Muscle layer of colon (tissue), 2 donors: Measurements from ENCODE around the gene TTC33.

Source experiments
- H3K27ac ChIP-seq: one replicate; pipeline ENCODE4 v1.7.0; 2013; ENCODE audit warnings: low read depth, mild to moderate bottlenecking, low read length, moderate library complexity
- H3K27me3 ChIP-seq, 2 donors: one replicate each; pipeline ENCODE4 v1.7.0; 2013; ENCODE audit warnings: low read length in 2 of 2, mild to moderate bottlenecking in 2 of 2; ENCODE audit not compliant: insufficient read depth in 2 of 2, control insufficient read depth in 1 of 2
- H3K36me3 ChIP-seq: one replicate; pipeline ENCODE4 v1.7.0; 2013; ENCODE audit warnings: mild to moderate bottlenecking, low read length; ENCODE audit not compliant: insufficient read depth
- H3K4me1 ChIP-seq: one replicate; pipeline ENCODE4 v1.7.0; 2013; ENCODE audit warnings: mild to moderate bottlenecking, low read length; ENCODE audit not compliant: insufficient read depth
- H3K4me3 ChIP-seq, 2 donors: one replicate each; pipeline ENCODE4 v1.7.0; 2013; ENCODE audit warnings: low read length in 2 of 2, low read depth in 1 of 2, mild to moderate bottlenecking in 1 of 2, moderate library complexity in 1 of 2
- H3K9ac ChIP-seq: one replicate; pipeline ENCODE4 v1.7.0; 2013; ENCODE audit warnings: low read length
- H3K9me3 ChIP-seq: one replicate; pipeline ENCODE4 v1.7.0; 2013; ENCODE audit warnings: mild to moderate bottlenecking, low read length
- donor health status: abdominal sarcoma.
- donor health status: Adenocarcinoma of cecum.

TTC33 gene

GRCh38 chr5:40518485-40518917 is 237.3 kb downstream of the TTC33 start:
- Histone ChIP-seq H3K9me3 (no peaks in the 10 kb centered on the region), H3K4me3 (no peak overlapping the region), H3K9ac (no peak overlapping the region), H3K4me1 (peaks cover 7% of the 10 kb centered on the region), H3K36me3 (no peaks in the 10 kb centered on the region), H3K27ac (no peak overlapping the region), H3K27me3 (no peaks in the 10 kb centered on the region)

GRCh38 chr5:40515476-40515875 is 240.3 kb downstream of the TTC33 start:
- Histone ChIP-seq H3K9ac (no peak overlapping the region), H3K4me3 (no peak overlapping the region), H3K36me3 (no peaks in the 10 kb centered on the region), H3K27ac (no peak overlapping the region), H3K4me1 (peaks cover 7% of the 10 kb centered on the region), H3K27me3 (no peaks in the 10 kb centered on the region), H3K9me3 (no peaks in the 10 kb centered on the region)

- H3K4me1 ChIP-seq = peaks cover 7% of the 10 kb centered on the region
- no peak overlapping the region for H3K4me3 ChIP-seq
- H3K9ac ChIP-seq = no peak overlapping the region
- no peaks in the 10 kb centered on the region for H3K36me3 ChIP-seq
- no peaks in the 10 kb centered on the region for H3K9me3 ChIP-seq
- H3K27me3 ChIP-seq = no peaks in the 10 kb centered on the region
- H3K27ac ChIP-seq = no peak overlapping the region
Measured at GRCh38 chr5:40514976-40515375, 240.8 kb downstream of the TTC33 start.

- Histone ChIP-seq H3K27me3 (no peaks in the 10 kb centered on the region), H3K27ac (no peak overlapping the region), H3K36me3 (no peaks in the 10 kb centered on the region), H3K9me3 (no peaks in the 10 kb centered on the region), H3K9ac (no peak overlapping the region), H3K4me3 (no peak overlapping the region), H3K4me1 (no peaks in the 10 kb centered on the region)
Measured at GRCh38 chr5:40511801-40512200, 244.0 kb downstream of the TTC33 start.

- Histone ChIP-seq H3K36me3 (no peaks in the 10 kb centered on the region), H3K9me3 (no peaks in the 10 kb centered on the region), H3K27ac (no peak overlapping the region), H3K4me3 (no peak overlapping the region), H3K9ac (no peak overlapping the region), H3K4me1 (no peaks in the 10 kb centered on the region), H3K27me3 (no peaks in the 10 kb centered on the region)
Measured at GRCh38 chr5:40507095-40507494, 248.7 kb downstream of the TTC33 start.

- Histone ChIP-seq H3K9me3 (no peaks in the 10 kb centered on the region), H3K4me1 (no peaks in the 10 kb centered on the region), H3K27ac (no peak overlapping the region), H3K36me3 (no peaks in the 10 kb centered on the region), H3K4me3 (no peak overlapping the region), H3K9ac (no peak overlapping the region), H3K27me3 (no peaks in the 10 kb centered on the region)
Measured at GRCh38 chr5:40505031-40505430, 250.7 kb downstream of the TTC33 start.

GRCh38 chr5:40503439-40503838 is 252.3 kb downstream of the TTC33 start:
- no peaks in the 10 kb centered on the region for H3K36me3 ChIP-seq
- no peaks in the 10 kb centered on the region for H3K9me3 ChIP-seq
- no peaks in the 10 kb centered on the region for H3K4me1 ChIP-seq
- H3K27me3 ChIP-seq = no peaks in the 10 kb centered on the region
- no peak overlapping the region for H3K27ac ChIP-seq
- H3K4me3 ChIP-seq = no peak overlapping the region
- no peak overlapping the region for H3K9ac ChIP-seq

GRCh38 chr5:40502736-40503135 is 253.0 kb downstream of the TTC33 start:
- Histone ChIP-seq H3K9me3 (no peaks in the 10 kb centered on the region), H3K27ac (no peak overlapping the region)

GRCh38 chr5:40501711-40502444 is 253.9 kb downstream of the TTC33 start:
- Histone ChIP-seq H3K4me3 (no peak overlapping the region), H3K4me1 (no peaks in the 10 kb centered on the region), H3K27ac (no peak overlapping the region), H3K9ac (no peak overlapping the region), H3K9me3 (no peaks in the 10 kb centered on the region), H3K36me3 (no peaks in the 10 kb centered on the region), H3K27me3 (no peaks in the 10 kb centered on the region)

More at GRCh38 chr5:40502736-40503135, 253.0 kb downstream of the TTC33 start:
- Histone ChIP-seq H3K27me3 (no peaks in the 10 kb centered on the region), H3K9ac (no peak overlapping the region), H3K4me1 (no peaks in the 10 kb centered on the region), H3K4me3 (no peak overlapping the region), H3K36me3 (no peaks in the 10 kb centered on the region)

GRCh38 chr5:40499518-40500273 is 256.1 kb downstream of the TTC33 start:
- Histone ChIP-seq H3K27ac (no peak overlapping the region), H3K36me3 (no peaks in the 10 kb centered on the region), H3K4me1 (no peaks in the 10 kb centered on the region), H3K4me3 (no peak overlapping the region), H3K9me3 (no peaks in the 10 kb centered on the region), H3K9ac (no peak overlapping the region), H3K27me3 (no peaks in the 10 kb centered on the region)

GRCh38 chr5:40499007-40499406 is 256.8 kb downstream of the TTC33 start:
- no peak overlapping the region for H3K4me3 ChIP-seq

More at GRCh38 chr5:40499007-40499406, 256.8 kb downstream of the TTC33 start:
- no peak overlapping the region for H3K27ac ChIP-seq
- H3K36me3 ChIP-seq = no peaks in the 10 kb centered on the region
- no peak overlapping the region for H3K9ac ChIP-seq
- no peaks in the 10 kb centered on the region for H3K9me3 ChIP-seq
- no peaks in the 10 kb centered on the region for H3K27me3 ChIP-seq
- H3K4me1 ChIP-seq = no peaks in the 10 kb centered on the region
